PFSK-1 (cell line): Measurements from ENCODE around the gene ATP10D.

ENCODE experiments used
- FOXP2 ChIP-seq: optimal IDR thresholded peaks from 2 replicates; pipeline ENCODE3; 2011; ENCODE audit warnings: borderline replicate concordance, control low read depth, inconsistent platforms; ENCODE audit not compliant: insufficient read depth; ENCODE audit errors: extremely low read length, extremely low read depth
- POLR2AphosphoS5 ChIP-seq: IDR thresholded peaks from 2 replicates; pipeline ENCODE4 v1.6.1; 2012; ENCODE audit warnings: low read depth, mild to moderate bottlenecking, control low read depth, low read length, moderate library complexity
- SIN3A ChIP-seq: IDR thresholded peaks from 2 replicates; pipeline ENCODE4 v1.6.1; 2012; ENCODE audit warnings: mild to moderate bottlenecking, low read length, moderate library complexity, borderline replicate concordance; ENCODE audit not compliant: insufficient read depth
- TAF1 ChIP-seq: IDR thresholded peaks from 2 replicates; pipeline ENCODE4 v1.6.1; 2012; ENCODE audit warnings: low read length, control low read depth, borderline replicate concordance; ENCODE audit not compliant: insufficient read depth
- TF ChIP-seq, protein P1 (sequence below), 2 experiments: IDR thresholded peaks; 2 replicates each; pipeline versions ENCODE4 v1.6.1 to v1.8.0; 2011 to 2012; ENCODE audit warnings: low read depth in 2 of 2, low read length in 2 of 2, control low read depth in 1 of 2, inconsistent platforms in 1 of 2, mild to moderate bottlenecking in 1 of 2, moderate library complexity in 1 of 2; ENCODE audit not compliant: insufficient read depth in 1 of 2

ATP10D gene

DNA sequence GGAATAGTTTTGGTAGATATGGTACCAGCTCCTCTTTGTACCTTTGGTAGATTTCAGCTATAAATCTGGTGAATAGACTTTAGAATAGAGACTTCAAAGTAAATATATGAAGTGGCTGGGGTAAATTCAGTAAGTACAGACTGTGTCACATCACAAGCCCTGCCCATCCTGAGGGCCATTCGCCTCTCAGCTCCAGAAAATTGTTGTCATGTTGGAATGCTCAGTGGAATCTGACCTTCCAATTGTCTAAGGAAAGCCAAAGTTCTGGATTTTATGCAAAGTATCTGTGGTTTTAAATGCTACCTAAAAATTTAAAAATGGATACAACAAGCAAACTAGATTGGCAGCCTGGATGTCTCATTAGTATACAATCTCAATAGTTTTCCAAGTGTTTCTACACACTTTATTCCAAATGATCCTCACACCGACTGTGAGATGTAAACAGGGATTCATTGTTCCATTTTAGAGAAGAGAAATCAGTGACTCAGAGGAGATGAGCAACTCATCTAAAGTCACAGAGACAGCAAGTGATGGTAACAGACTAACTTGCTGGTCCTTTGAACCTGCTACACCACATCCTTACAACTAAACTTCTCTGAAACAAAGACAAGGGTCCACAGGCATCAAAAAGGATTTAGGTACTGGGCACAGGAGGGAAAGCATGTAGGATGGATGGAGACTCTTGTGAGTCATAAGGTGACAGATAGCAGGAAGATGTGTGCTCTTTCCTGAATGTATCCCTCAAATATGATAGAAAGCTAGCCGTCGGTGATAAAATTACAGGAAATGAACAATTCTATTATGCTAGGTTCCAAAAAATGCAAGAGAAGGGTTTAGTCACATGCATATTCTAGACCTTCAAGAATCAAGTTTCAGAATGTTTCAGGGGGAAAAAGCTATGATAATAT is 127.3 kb downstream of the ATP10D start:
- no peak for TF ChIP-seq POLR2AphosphoS5
- TF ChIP-seq FOXP2 = no peak
- TF ChIP-seq TAF1 = no peak
- no peak for TF ChIP-seq SIN3A
- TF ChIP-seq, protein P1, sequence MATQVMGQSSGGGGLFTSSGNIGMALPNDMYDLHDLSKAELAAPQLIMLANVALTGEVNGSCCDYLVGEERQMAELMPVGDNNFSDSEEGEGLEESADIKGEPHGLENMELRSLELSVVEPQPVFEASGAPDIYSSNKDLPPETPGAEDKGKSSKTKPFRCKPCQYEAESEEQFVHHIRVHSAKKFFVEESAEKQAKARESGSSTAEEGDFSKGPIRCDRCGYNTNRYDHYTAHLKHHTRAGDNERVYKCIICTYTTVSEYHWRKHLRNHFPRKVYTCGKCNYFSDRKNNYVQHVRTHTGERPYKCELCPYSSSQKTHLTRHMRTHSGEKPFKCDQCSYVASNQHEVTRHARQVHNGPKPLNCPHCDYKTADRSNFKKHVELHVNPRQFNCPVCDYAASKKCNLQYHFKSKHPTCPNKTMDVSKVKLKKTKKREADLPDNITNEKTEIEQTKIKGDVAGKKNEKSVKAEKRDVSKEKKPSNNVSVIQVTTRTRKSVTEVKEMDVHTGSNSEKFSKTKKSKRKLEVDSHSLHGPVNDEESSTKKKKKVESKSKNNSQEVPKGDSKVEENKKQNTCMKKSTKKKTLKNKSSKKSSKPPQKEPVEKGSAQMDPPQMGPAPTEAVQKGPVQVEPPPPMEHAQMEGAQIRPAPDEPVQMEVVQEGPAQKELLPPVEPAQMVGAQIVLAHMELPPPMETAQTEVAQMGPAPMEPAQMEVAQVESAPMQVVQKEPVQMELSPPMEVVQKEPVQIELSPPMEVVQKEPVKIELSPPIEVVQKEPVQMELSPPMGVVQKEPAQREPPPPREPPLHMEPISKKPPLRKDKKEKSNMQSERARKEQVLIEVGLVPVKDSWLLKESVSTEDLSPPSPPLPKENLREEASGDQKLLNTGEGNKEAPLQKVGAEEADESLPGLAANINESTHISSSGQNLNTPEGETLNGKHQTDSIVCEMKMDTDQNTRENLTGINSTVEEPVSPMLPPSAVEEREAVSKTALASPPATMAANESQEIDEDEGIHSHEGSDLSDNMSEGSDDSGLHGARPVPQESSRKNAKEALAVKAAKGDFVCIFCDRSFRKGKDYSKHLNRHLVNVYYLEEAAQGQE (IDR thresholded peaks at IDR 0.05; ENCODE audit: insufficient read depth in 1 of 2, low read depth in 2 of 2, low read length in 2 of 2) = no peak

DNA sequence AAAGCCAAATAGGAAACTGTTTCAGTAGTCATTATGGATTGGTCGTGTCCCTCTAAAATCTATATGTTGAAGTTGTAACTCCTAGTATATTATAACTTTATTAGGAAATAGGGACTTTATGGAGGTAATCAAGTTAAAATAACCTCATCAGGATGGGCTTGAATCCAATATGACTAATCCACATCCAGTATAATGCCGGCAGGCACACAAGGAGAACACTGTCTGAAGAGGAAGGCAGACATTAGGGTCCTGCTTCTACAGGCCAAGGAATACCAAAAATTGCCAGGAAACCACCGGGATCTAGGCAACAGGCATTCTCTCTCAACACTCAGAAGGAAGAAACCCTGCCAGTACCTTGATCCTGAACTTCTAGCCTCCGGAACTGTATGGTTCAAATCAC is 130.3 kb downstream of the ATP10D start:
- no peak for TF ChIP-seq POLR2AphosphoS5
- TF ChIP-seq TAF1 = no peak
- no peak for TF ChIP-seq FOXP2

DNA sequence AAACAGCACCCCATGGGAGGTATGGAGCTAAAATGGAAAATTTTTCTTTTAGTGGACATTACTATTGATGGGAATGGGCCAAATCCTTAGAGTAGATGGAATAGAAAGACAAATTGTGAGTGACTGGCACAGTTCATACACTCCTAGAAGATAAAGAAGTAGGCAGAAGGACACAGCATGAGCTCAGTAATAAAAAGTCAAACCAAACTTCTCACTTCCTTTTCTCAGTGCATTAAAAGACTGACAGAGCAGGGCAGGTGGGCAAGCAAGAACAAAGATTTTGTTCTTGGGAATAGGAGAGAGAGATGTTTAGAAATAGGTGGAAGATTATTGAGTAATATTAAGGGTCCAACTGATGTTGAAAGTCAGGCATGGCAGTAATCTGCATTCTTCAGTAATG is 132.5 kb downstream of the ATP10D start:
- TF ChIP-seq FOXP2 (no peak), TAF1 (no peak), POLR2AphosphoS5 (no peak), SIN3A (no peak)
- TF ChIP-seq, protein P1 (IDR thresholded peaks at IDR 0.05; ENCODE audit: insufficient read depth in 1 of 2, low read depth in 2 of 2, low read length in 2 of 2) = no peak

DNA sequence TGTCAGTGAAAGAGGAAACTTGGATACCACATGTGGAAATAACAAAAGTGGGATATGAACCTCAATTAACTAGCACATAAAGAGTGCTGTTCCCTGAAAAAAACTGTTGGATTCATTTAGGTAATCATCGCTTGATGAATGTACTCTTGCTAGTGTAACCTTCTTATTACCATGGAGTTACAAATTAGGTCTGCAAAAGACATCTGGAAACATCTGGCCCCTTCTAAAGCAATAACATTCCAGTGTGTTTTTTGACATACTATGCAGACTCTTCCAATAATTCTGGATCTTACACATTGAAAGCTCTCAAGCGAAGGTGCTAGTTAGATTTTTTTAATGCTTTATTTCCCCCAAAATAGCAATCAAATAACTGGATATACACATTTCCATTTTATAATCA is 134.6 kb downstream of the ATP10D start:
- TF ChIP-seq, protein P1 (IDR thresholded peaks at IDR 0.05; ENCODE audit: insufficient read depth in 1 of 2, low read depth in 2 of 2, low read length in 2 of 2) = no peak
- TF ChIP-seq FOXP2 (no peak), POLR2AphosphoS5 (no peak), TAF1 (no peak), SIN3A (no peak)

DNA sequence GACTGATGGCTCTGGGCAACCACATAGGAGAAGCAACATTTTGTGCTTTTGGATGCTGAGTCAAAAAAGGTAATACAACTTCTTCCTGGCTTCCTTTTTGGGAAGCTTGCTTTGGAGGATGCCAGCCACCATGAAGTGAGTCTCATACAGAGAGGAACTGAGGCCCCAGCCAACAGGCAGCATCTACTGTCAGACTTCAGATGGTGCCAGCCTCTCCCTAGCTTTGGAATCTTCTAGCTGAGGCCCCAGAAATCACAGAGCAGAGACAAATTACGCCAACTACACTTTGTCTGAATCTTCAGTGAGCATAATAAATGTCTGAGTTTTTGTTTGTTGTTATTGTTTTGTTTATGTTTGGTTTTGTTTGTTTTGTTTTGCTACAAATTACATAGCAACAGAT is 136.1 kb downstream of the ATP10D start:
- TF ChIP-seq, protein P1 (IDR thresholded peaks at IDR 0.05; ENCODE audit: insufficient read depth in 1 of 2, low read depth in 2 of 2, low read length in 2 of 2) = no peak
- no peak for TF ChIP-seq SIN3A
- TF ChIP-seq TAF1 = no peak
- no peak for TF ChIP-seq POLR2AphosphoS5
